ENCODE data around the gene ZNF652.

GRCh38 chr17:49352587-49353154 lies 9.4 kb downstream of the ZNF652 start:
- TF ChIP-seq POLR2AphosphoS5 (IDR thresholded peaks at IDR 0.05; ENCODE audit: low read depth, low read length) (no peak), POLR2A (IDR thresholded peaks at IDR 0.05; ENCODE audit: low read depth, low read length) (no peak)
